B cell (primary cell): ENCODE data around the gene STXBP5L.

Experiments used
- EZH2 ChIP-seq: IDR thresholded peaks from 2 replicates; pipeline ENCODE4 v1.6.1; 2012; ENCODE audit warnings: borderline replicate concordance, low read depth, mild to moderate bottlenecking, moderate library complexity, low read length; ENCODE audit not compliant: insufficient read depth, poor library complexity, severe bottlenecking
- TF ChIP-seq, protein P1 (sequence below): fragments of 200-600 bp; IDR thresholded peaks from one replicate; pipeline ENCODE4 v1.8.0; 2022; ENCODE audit warnings: antibody characterized with exemption, mild to moderate bottlenecking

DNA sequence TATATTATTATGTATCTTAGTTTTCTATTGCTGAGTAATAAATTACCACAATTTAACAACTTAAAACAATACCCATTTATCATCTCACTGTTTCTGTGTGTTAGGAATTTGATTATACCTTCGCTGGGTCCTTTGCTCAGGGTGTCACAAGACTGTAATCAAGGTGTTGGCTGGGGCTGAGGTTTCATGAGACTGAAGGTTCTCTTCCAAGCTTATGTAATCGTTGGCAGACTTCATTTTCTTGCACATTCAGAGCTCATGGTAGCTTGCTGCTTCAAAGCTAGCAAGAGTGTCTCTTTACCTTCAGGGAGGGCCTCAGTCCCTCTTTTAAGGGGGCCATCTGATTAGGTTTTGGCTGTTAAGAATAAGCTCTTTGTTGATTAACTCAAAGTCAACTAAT, 344.7 kb downstream of the STXBP5L start:
- TF ChIP-seq, protein P1, sequence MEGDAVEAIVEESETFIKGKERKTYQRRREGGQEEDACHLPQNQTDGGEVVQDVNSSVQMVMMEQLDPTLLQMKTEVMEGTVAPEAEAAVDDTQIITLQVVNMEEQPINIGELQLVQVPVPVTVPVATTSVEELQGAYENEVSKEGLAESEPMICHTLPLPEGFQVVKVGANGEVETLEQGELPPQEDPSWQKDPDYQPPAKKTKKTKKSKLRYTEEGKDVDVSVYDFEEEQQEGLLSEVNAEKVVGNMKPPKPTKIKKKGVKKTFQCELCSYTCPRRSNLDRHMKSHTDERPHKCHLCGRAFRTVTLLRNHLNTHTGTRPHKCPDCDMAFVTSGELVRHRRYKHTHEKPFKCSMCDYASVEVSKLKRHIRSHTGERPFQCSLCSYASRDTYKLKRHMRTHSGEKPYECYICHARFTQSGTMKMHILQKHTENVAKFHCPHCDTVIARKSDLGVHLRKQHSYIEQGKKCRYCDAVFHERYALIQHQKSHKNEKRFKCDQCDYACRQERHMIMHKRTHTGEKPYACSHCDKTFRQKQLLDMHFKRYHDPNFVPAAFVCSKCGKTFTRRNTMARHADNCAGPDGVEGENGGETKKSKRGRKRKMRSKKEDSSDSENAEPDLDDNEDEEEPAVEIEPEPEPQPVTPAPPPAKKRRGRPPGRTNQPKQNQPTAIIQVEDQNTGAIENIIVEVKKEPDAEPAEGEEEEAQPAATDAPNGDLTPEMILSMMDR: no peak
- no peak for TF ChIP-seq EZH2
